DMS153 treated with DMSO at 0.1 percent for 48 hours (cell line): ENCODE measurements around the gene C1orf35.
A peak's percentile ranks its signal among the peaks of the same experiment; 100 is the strongest.

Experiments
- DNase-seq: peaks from one replicate; lab custom pipeline; 2025; ENCODE audit not compliant: unreplicated experiment; lab: John Stamatoyannopoulos, UW

Gene C1orf35

DNA sequence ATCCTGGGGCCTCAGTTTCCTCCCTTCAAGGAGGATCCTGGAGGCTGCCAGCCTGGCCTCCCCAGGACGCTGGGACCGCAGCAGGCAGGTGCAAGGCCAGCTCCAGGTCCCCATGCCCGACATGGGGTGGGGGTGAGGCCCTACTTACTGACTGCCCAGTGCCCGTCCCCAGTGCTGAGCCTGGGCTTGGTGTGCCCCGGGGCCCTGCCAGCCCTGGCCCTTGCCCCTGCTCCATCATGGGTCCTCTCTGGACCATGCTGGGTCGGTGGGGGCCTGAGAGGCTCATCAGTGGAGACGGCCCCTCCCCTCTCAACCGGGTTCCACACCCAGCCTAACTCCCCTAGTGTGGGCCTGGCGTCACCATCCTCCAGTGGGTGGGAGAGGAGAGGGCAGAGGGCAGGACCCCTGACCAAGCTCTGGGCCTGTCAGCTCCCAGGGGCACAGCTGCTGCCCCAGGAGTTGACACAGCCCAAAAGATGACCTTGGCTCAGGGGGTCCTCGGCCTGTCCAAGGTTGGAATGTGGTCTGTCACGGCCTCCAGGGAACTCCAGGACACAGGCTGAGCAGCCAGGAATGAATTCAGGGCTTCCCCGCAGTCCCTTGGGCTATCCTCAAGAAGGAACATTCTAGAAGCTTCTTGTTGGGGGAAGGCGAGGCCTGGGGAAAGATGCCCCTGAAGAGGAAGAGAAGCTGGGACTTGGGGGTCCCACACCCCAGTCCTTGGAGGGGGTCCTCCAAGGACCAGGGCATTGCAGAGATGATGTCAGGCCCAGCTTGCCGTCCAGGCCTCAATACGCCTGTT, 38.2 kb downstream of the C1orf35 start:
- DNase-seq, result no peak

DNA sequence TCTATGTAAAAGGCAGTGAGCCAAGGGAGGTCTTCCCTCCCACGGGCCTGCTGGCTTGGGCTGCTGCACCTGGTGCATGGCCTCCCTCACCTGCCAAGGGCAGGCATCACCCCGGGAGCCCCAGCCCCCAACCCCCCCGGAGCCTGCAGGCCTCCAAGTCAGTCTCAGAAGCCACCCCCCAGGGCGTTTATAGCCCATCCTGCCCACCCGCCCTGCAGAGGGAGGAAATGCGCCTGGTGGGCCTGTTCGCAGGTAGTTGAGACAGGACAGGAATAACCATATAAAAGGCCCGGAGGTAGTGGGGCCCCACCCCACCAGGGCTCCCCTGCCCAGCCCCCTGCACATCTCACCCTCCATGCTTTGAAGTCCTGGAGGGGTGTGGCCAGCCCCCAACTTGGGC, 38.8 kb downstream of the C1orf35 start:
- no peak for DNase-seq

DNA sequence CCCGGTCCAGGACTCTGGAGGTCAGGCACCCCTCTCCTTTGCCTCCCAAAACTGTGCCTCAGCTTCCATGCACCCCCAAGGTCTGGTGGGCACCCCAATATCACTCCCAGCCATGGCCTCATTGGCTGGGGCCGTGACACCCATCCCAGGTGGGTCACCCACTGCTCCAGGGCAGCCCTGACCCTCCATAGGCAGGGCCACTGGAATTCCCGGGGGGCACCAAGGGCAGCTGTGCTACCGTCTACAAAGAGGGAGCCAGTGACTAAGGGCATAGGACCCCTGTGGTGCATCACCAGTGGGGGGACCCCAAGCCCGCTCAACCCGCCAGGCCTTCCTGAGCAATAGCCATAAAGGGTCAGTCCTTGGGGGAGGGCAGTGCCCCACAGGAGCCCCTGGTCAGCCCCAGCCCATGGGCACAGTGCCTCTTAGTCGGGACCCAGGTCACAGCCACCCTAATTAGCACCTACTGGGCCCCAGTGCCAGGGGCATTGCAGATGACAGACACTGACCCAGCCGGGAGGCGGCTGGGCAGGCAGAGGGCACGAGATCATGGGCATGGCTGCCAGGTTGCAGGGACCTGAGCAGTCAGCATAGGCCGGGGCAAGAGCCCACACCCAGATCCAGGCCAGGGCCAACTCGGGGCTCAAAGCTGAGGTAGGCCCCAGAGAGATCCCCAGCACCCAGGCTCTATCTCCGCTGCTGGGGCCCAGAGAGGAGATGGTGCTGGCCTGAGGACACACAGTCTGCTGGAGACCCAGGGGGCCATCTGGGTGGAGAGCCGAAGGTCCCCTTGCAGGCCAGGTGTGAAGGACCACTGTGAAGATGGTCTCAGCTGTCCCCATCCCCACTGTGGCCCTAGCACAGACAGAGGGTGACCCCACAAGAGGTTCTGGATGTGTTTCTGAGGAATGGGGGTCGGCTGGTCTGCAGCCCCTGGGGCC, 39.6 kb downstream of the C1orf35 start:
- no peak for DNase-seq

- DNase-seq, result no peak
Observed at GRCh38 chr1:228062812-228063211, 40.3 kb downstream of the C1orf35 start.

DNA sequence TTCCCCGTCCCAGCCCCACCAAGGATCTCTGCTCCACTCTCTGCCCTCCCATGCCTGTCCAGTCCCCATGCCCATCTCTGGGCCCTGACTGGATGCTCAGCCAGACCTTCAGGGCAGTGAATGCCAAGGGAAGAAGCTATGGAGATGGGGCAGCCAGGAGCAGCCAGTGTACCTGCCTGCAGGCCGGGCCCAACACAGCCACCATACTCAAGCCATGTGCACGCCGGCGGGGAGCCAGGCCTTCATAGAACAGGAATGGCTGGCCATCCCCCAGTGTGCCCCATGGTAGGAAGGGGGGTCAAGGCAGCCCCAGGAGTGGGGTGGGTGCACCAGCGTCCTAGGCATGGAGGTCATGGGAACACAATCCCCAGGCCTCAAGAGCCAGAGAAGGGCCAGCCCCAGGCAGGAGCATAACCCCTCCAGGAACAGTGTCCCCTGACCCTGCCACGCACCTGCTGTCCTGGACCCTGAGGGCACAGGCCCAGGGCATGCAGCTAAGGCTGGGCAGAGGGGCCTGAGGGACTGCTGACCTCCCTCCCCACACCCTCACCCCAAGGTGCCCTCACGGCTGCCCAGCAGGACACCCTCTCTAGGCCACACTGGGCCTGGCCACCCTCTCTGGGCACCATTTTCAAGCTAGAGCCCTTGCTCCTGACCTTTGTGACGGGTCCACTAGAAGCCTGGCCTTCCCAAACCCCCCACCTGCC, 40.9 kb downstream of the C1orf35 start:
- DNase-seq, result no peak

GRCh38 chr1:228061411-228062084, 41.6 kb downstream of the C1orf35 start:
- DNase-seq, result no peak

- DNase-seq, result no peak
Observed at GRCh38 chr1:228060458-228061190, 42.5 kb downstream of the C1orf35 start.

- DNase-seq, result peak; percentile 100
Observed at GRCh38 chr1:228059634-228060457, 43.3 kb downstream of the C1orf35 start.

DNA sequence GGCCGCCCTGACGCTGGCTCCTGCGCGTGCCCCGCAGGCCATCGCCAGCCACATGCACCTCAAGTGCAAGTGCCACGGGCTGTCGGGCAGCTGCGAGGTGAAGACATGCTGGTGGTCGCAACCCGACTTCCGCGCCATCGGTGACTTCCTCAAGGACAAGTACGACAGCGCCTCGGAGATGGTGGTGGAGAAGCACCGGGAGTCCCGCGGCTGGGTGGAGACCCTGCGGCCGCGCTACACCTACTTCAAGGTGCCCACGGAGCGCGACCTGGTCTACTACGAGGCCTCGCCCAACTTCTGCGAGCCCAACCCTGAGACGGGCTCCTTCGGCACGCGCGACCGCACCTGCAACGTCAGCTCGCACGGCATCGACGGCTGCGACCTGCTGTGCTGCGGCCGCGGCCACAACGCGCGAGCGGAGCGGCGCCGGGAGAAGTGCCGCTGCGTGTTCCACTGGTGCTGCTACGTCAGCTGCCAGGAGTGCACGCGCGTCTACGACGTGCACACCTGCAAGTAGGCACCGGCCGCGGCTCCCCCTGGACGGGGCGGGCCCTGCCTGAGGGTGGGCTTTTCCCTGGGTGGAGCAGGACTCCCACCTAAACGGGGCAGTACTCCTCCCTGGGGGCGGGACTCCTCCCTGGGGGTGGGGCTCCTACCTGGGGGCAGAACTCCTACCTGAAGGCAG, 44.0 kb downstream of the C1orf35 start:
- DNase-seq, result no peak

DNA sequence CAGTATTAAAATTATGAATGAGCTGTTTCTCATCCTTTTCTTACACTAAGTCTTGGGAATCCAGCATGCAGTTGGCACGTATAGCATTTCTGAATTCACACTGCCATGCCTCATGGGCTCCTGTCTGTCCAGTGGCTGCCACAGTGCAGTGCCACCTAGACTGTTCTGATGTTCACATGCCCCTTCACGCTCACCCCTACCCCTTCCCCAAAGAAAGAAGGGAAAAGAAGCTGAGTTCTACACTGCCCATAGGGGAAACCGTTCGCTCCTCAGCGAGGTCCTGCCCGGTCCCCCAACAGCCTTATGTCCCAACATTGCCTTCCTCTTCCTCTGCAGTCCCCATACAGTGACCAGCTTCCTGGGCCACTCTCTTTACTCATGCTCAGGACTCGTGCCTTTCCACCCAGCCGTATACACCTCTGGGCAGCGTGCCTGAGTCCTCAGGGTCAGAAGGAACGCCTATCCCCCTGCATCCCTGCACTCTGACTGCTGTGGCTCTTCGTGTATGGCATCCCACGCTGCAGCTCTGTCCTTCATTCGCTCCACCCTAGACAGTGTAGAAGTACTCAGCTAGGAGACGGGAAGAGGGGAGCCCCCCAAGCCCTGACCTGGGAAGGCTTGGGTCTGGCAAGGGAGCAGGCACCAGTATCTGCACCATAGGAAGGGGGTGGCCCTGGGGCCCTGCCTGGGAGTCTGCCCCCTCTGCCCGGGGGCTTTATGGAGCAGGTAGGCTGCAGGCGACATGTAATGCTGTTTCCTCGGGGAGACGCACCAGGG, 44.8 kb downstream of the C1orf35 start:
- no peak for DNase-seq
